BJ (cell line): ENCODE results near the gene SGPP1. TPM values are rescaled to one million over a fixed set of nuclear protein-coding genes. Genes with fewer than 3 reads are reported as not detected.
A peak's percentile ranks its signal among the peaks of the same experiment; 100 is the strongest.

Experiments used
- CTCF ChIA-PET: fragments of 350-600 bp; formaldehyde crosslinking; extraction: SDS; loops from one replicate; lab custom pipeline; 2021; ENCODE audit warnings: antibody characterized with exemption, inconsistent platforms; lab: Yijun Ruan, JAX
- POLR2A ChIA-PET: fragments of 300-600 bp; sonication (Branson Sonifier 250); formaldehyde crosslinking; extraction: SDS; loops from one replicate; lab custom pipeline; 2021; ENCODE audit warnings: antibody characterized with exemption; lab: Charles Lee
- DNase-seq: peaks from one replicate; pipeline ENCODE4 v3.0.0-alpha.2; 2011; ENCODE audit warnings: low read depth
- H3K27me3 ChIP-seq: 2 replicates; pipeline ENCODE4 v1.6.0; 2011; ENCODE audit warnings: low read length; ENCODE audit not compliant: control insufficient read depth, insufficient read depth
- H3K36me3 ChIP-seq: 2 replicates; pipeline ENCODE4 v1.5.1; 2011; ENCODE audit warnings: low read length; ENCODE audit not compliant: control insufficient read depth, insufficient read depth
- H3K4me3 ChIP-seq: 2 replicates; pipeline ENCODE4 v1.5.1; 2011; ENCODE audit warnings: low read depth, mild to moderate bottlenecking, control low read depth, low read length
- CTCF ChIP-seq: IDR thresholded peaks from 2 replicates; pipeline ENCODE4 v1.5.1; 2011; ENCODE audit warnings: low read depth, mild to moderate bottlenecking, control low read depth, inconsistent platforms, low read length, moderate library complexity; ENCODE audit not compliant: insufficient read depth
- polyA minus RNA-seq: library from RNA; depleted of rRNA, polyadenylated mRNA; stranded (reverse); fragments of >200 nt; gene quantifications from 2 replicates; pipeline ENCODE4 v1.2.3, GENCODE V29; 2011; rRNA and poly(A)+ RNA removed
- polyA plus RNA-seq: library from polyadenylated mRNA; depleted of rRNA; stranded (reverse); fragments of >200 nt; gene quantifications from 2 replicates; pipeline ENCODE4 v1.2.3, GENCODE V29; 2011; rRNA removed

Gene SGPP1
- polyA plus RNA-seq (8.9 and 10.5 TPM in 2 replicates), polyA minus RNA-seq (4.4 and 6.2 TPM in 2 replicates)

GRCh38 chr14:63727736-63728728 is at the start of gene SGPP1:
SGPP1 (minus strand) TSS chr14:63728065; CDS start chr14:63727944, 121 bp downstream.
- Histone ChIP-seq H3K27me3 (no peaks in the 10 kb centered on the region; the same call in none of the 2 replicates), H3K4me3 (peak within 1 kb of the TSS; percentile 95), H3K36me3 (no peaks in the 10 kb centered on the region)
- TF ChIP-seq CTCF: peak; percentile 35
- no peak for DNase-seq
- CTCF ChIA-PET: interaction anchor here (0.9 to 2.2 kb wide), 5 partner anchors 16 to 573 kb away, joined by 3 to 6 read pairs (median 3); no protein-coding TSS in a partner anchor
- POLR2A ChIA-PET: no interaction called here

DNA sequence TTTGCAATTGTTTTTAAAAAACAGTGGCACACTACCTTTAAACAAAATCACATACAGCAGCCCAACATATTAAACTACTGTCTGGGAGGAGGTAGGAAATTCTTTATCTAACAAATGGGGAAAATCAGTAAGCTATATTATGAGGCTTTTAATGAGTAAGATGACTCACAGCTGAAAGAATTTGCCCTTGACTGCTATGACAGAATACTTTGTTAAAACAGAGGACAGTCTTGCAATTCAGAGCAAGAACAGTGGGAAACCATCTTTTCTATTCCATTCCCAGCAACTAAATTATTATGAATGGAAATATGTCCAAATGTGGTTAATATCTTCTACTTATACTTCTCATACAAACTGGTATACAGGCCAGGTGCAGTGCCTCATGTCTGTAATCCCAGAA is 49.2 kb upstream of the SGPP1 start:
- ChIA-PET CTCF (interaction anchor here (1.0 to 1.3 kb wide), 2 partner anchors 144 to 527 kb away, joined by 4 read pairs; no protein-coding TSS in a partner anchor), POLR2A (no interaction called here)
- Histone ChIP-seq H3K4me3 (no peak overlapping the region), H3K36me3 (no peaks in the 10 kb centered on the region), H3K27me3 (no peaks in the 10 kb centered on the region)
- TF ChIP-seq CTCF: no peak
- peak; percentile 39 for DNase-seq

DNA sequence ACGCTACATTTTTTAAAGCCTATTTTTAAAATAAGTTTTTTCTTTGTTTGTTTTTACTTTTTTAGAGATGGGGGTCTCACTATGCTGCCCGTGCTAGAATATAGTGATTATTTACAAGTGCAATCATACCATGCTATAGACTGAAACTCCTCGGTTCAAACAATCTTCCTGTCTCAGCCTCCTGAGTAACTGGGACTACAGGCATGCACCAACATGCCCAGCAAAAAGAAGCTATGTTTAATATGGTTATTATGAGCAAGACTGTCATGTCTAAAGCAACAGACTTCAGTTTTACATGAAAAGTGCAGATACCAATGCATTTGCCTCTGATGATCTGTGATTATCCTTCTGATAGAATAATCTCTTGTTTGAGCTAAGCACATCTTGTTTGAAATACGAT is 45.6 kb upstream of the SGPP1 start:
- no peak for TF ChIP-seq CTCF
- POLR2A ChIA-PET: no interaction called here
- DNase-seq: no peak

DNA sequence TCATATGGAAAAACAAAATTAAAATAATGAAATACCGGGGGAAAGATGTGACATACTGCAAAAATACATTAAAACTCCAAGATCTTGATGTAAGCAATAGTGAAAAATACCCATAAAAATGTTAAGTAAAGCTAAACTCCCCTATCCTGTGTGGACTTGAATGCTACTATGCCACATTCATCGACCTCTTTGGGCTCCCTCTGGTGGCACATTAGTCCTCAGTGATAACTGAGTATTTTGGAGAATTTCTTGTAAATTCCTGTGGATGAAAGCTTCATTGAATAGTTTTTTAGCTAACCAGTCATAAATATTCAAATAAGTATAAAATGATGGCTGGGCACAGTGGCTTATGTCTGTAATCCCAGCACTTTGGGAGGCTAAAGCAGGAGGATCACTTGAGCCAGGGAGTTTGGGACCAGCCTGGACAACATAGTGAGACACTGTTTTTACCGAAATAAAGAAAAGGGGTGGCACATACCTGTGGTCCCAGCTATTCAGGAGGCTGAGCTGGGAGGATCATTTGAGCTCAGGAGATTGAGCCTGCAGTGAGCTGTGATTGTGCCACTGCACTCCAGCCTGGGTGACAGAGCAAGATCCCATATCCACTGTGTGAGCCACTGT is 42.4 kb upstream of the SGPP1 start:
- no peaks in the 10 kb centered on the region for H3K27me3 ChIP-seq
- ChIA-PET CTCF (interaction anchor here (0.5 to 3.8 kb wide), 24 partner anchors 9 to 1610 kb away, joined by 3 to 30 read pairs (median 4); partner anchors contain the start of gene WDR89), POLR2A (interaction anchor here (1.2 kb wide), 1 partner anchor 128 kb away, joined by 3 read pairs; no protein-coding TSS in a partner anchor)
- peak; percentile 23 for DNase-seq
- no peaks in the 10 kb centered on the region for H3K36me3 ChIP-seq
- peak; percentile 70 for TF ChIP-seq CTCF
- H3K4me3 ChIP-seq: no peak overlapping the region

More for the DNA sequence above, 45.6 kb upstream of the SGPP1 start:
- Histone ChIP-seq H3K4me3 (no peak overlapping the region), H3K36me3 (no peaks in the 10 kb centered on the region), H3K27me3 (no peaks in the 10 kb centered on the region)
- CTCF ChIA-PET: interaction anchor here (2.1 kb wide), 1 partner anchor 140 kb away, joined by 6 read pairs; no protein-coding TSS in a partner anchor

- H3K27me3 ChIP-seq: no peaks in the 10 kb centered on the region; the same call in 1 of the 2 replicates
- POLR2A ChIA-PET: interaction anchor here (0.8 kb wide), 1 partner anchor 124 kb away, joined by 3 read pairs; no protein-coding TSS in a partner anchor
- CTCF ChIA-PET: no interaction called here
- H3K4me3 ChIP-seq: no peak overlapping the region
- TF ChIP-seq CTCF: no peak
- H3K36me3 ChIP-seq: no peaks in the 10 kb centered on the region
- no peak for DNase-seq
These were observed 38.7 kb upstream of the SGPP1 start for GRCh38 chr14:63766611-63767010.
